HepG2 (cell line): ENCODE results near the gene TRIP6. TPM values are rescaled to one million over a fixed set of nuclear protein-coding genes. Genes with fewer than 3 reads are reported as not detected.

ENCODE experiments used
- ATAC-seq: fragments of 200-7000 bp; cut with Tn5 transposase; 3 replicates; pipeline ENCODE4 v1.9.1; 2020; ENCODE audit warnings: mild to moderate bottlenecking, moderate library complexity
- BruUV-seq: library from RNA; stranded (reverse); fragments of 400-500 nt; replicated peaks from 2 replicates; lab custom pipeline; 2021; lab: Mats Ljungman, UMichigan
- CTCF ChIA-PET: fragments of 300-600 bp; formaldehyde crosslinking; extraction: SDS; loops from one replicate; lab custom pipeline; 2021; ENCODE audit warnings: low total read pairs, inconsistent platforms, low intra/inter-chr PET ratio; lab: Yijun Ruan, JAX
- POLR2A ChIA-PET: fragments of 350-600 bp; sonication (Branson Sonifier 250); formaldehyde crosslinking; loops from one replicate; lab custom pipeline; 2020; ENCODE audit warnings: antibody characterized with exemption, inconsistent platforms; lab: Yijun Ruan, JAX
- DNase-seq: peaks from one replicate; pipeline ENCODE4 v3.0.0-alpha.2; 2015; ENCODE audit warnings: low spot score
- FAIRE-seq: peaks from 3 replicates; lab custom pipeline; 2011; peaks lifted over from hg19 to GRCh38; lab: Jason Lieb, UNC
- H2AFZ ChIP-seq: one replicate; pipeline ENCODE4 v1.6.1; 2011; ENCODE audit warnings: low read length, inconsistent platforms
- H3K27ac ChIP-seq: fragments of 300-600 bp; 3 replicates; pipeline ENCODE4 v1.8.0; 2011; ENCODE audit warnings: mixed run types, mild to moderate bottlenecking, mixed read lengths, low read length, inconsistent platforms; ENCODE audit not compliant: insufficient read depth; ENCODE audit errors: extremely low read length
- H3K27me3 ChIP-seq, 2 experiments: fragments of 200-600 bp in 1 of 2; 2 replicates in 1 of 2; 3 replicates in 1 of 2; pipeline versions ENCODE4 v1.6.0 to v1.8.0; 2011; ENCODE audit warnings: low read length in 2 of 2, mild to moderate bottlenecking in 2 of 2, moderate library complexity in 2 of 2, inconsistent platforms in 1 of 2; ENCODE audit not compliant: insufficient read depth in 2 of 2, control insufficient read depth in 1 of 2
- H3K36me3 ChIP-seq, 2 experiments: fragments of 200-600 bp in 1 of 2; replicated peaks in 1 of 2; 2 replicates in 1 of 2; 3 replicates in 1 of 2; pipeline versions ENCODE4 v1.5.1 to v1.8.0; 2011; ENCODE audit warnings: low read length in 2 of 2, inconsistent platforms in 1 of 2; ENCODE audit not compliant: insufficient read depth in 2 of 2, control insufficient read depth in 1 of 2
- H3K4me1 ChIP-seq: 2 replicates; pipeline ENCODE4 v1.5.1; 2012; ENCODE audit warnings: low read length, inconsistent platforms; ENCODE audit not compliant: insufficient read depth
- H3K4me2 ChIP-seq: 2 replicates; pipeline ENCODE4 v1.6.0; 2011; ENCODE audit warnings: low read depth, low read length, inconsistent platforms
- H3K4me3 ChIP-seq, 3 experiments: fragments of 200-600 bp in 1 of 3; sonication (generic), shearing (Covaris generic) in 1 of 3; replicated peaks in 1 of 3; 2 replicates each; pipeline ENCODE4 v1.5.1; 2011 to 2016; ENCODE audit warnings: low read length in 3 of 3, inconsistent platforms in 2 of 3, low read depth in 2 of 3, mild to moderate bottlenecking in 2 of 3, control low read depth in 1 of 3, mixed read lengths in 1 of 3; ENCODE audit not compliant: insufficient read depth in 1 of 3
- H3K79me2 ChIP-seq: one replicate; pipeline ENCODE4 v1.6.1; 2011; ENCODE audit warnings: low read length, inconsistent platforms; ENCODE audit not compliant: insufficient read depth
- H3K9ac ChIP-seq: 2 replicates; pipeline ENCODE4 v1.6.0; 2011; ENCODE audit warnings: mild to moderate bottlenecking, low read depth, low read length, inconsistent platforms; ENCODE audit not compliant: insufficient read depth
- H3K9me3 ChIP-seq: 2 replicates; pipeline ENCODE4 v1.5.1; 2012; ENCODE audit warnings: mild to moderate bottlenecking, low read length
- H4K20me1 ChIP-seq: 2 replicates; pipeline ENCODE4 v1.6.0; 2011; ENCODE audit warnings: inconsistent platforms, mild to moderate bottlenecking, low read length, moderate library complexity; ENCODE audit not compliant: insufficient read depth
- ARNTL ChIP-seq: sonication (generic); formaldehyde crosslinking; IDR thresholded peaks from 2 replicates; pipeline ENCODE4 v1.4.0; 2020; ENCODE audit warnings: mild to moderate bottlenecking, missing genetic modification reagents
- CC2D1A ChIP-seq: sonication (generic); formaldehyde crosslinking; IDR thresholded peaks from 2 replicates; pipeline ENCODE4 v1.8.1; 2023; ENCODE audit warnings: mild to moderate bottlenecking, missing genetic modification reagents
- HNF4A ChIP-seq: sonication (generic); formaldehyde crosslinking; IDR thresholded peaks from 2 replicates; pipeline ENCODE4 v1.4.0; 2020; ENCODE audit warnings: missing genetic modification reagents
- PITX1 ChIP-seq: sonication (generic); formaldehyde crosslinking; IDR thresholded peaks from 2 replicates; pipeline ENCODE4 v1.5.1; 2020; ENCODE audit warnings: mild to moderate bottlenecking, missing genetic modification reagents
- PRMT3 ChIP-seq: sonication (generic); formaldehyde crosslinking; IDR thresholded peaks from 2 replicates; pipeline ENCODE4 v1.8.1; 2022; ENCODE audit warnings: low read depth, mild to moderate bottlenecking, moderate library complexity, missing genetic modification reagents, borderline replicate concordance
- RAD21 ChIP-seq: fragments of 450-650 bp; formaldehyde crosslinking; IDR thresholded peaks from 2 replicates; pipeline ENCODE4 v1.5.0; 2020; ENCODE audit warnings: mild to moderate bottlenecking
- SALL1 ChIP-seq: sonication (generic); formaldehyde crosslinking; IDR thresholded peaks from 2 replicates; pipeline ENCODE4 v1.8.0; 2022; ENCODE audit warnings: mild to moderate bottlenecking, missing genetic modification reagents
- SAP130 ChIP-seq: IDR thresholded peaks from 2 replicates; pipeline ENCODE4 v1.6.1; 2016; ENCODE audit warnings: low read depth
- SMYD3 ChIP-seq: sonication (generic); formaldehyde crosslinking; IDR thresholded peaks from 2 replicates; pipeline ENCODE4 v1.8.1; 2023; ENCODE audit warnings: mild to moderate bottlenecking, missing genetic modification reagents
- STAG1 ChIP-seq: sonication (generic); formaldehyde crosslinking; IDR thresholded peaks from 2 replicates; pipeline ENCODE4 v1.4.0; 2020; ENCODE audit warnings: missing genetic modification reagents
- U2AF1 ChIP-seq: fragments of 200-400 bp; formaldehyde crosslinking; optimal IDR thresholded peaks from 2 replicates; pipeline ENCODE3; 2017; ENCODE audit warnings: mild to moderate bottlenecking, low read depth, low read length
- ZNF10 ChIP-seq: sonication (generic); formaldehyde crosslinking; IDR thresholded peaks from 2 replicates; pipeline ENCODE4 v1.4.0; 2020; ENCODE audit warnings: mild to moderate bottlenecking, low read depth, missing genetic modification reagents, borderline replicate concordance
- ZNF17 ChIP-seq: sonication (generic); formaldehyde crosslinking; IDR thresholded peaks from 2 replicates; pipeline ENCODE4 v1.5.0; 2020; ENCODE audit warnings: mild to moderate bottlenecking, missing genetic modification reagents
- ZNF292 ChIP-seq: sonication (generic); formaldehyde crosslinking; IDR thresholded peaks from 2 replicates; pipeline ENCODE4 v1.8.1; 2022; ENCODE audit warnings: mild to moderate bottlenecking, low read depth, missing genetic modification reagents, borderline replicate concordance
- ZNF431 ChIP-seq: sonication (generic); formaldehyde crosslinking; IDR thresholded peaks from 2 replicates; pipeline ENCODE4 v1.9.0; 2022; ENCODE audit warnings: missing genetic modification reagents, low read depth, mild to moderate bottlenecking, borderline replicate concordance
- ZNF557 ChIP-seq: sonication (generic); formaldehyde crosslinking; IDR thresholded peaks from 2 replicates; pipeline ENCODE4 v1.4.0; 2020; ENCODE audit warnings: missing genetic modification reagents
- ZNF577 ChIP-seq: sonication (generic); formaldehyde crosslinking; IDR thresholded peaks from 2 replicates; pipeline ENCODE4 v1.4.0; 2020; ENCODE audit warnings: mild to moderate bottlenecking, low read depth, missing genetic modification reagents, borderline replicate concordance
- ZNF780A ChIP-seq: sonication (generic); formaldehyde crosslinking; IDR thresholded peaks from 2 replicates; pipeline ENCODE4 v1.8.0; 2022; ENCODE audit warnings: mild to moderate bottlenecking, missing genetic modification reagents, moderate library complexity
- WGBS: methylation state at CpG from one replicate; pipeline ENCODE4 v1.1.6; 2017; ENCODE audit warnings: low lambda C conversion rate; 5-methylcytosine and 5-hydroxymethylcytosine counted together
- in situ Hi-C: cut with HindIII; loops from 2 replicates; pipeline ENCODE4 v1.10.0; 2017; ENCODE audit warnings: low pct_unique_long_range_greater_than_20kb; ENCODE audit not compliant: extremely low pct_ligation_motif_present
- intact Hi-C: fragments of 100-400 bp; cut with micrococcal nuclease; formaldehyde crosslinking; loops from one replicate; pipeline ENCODE4 v1.10.0; 2022; ENCODE audit not compliant: unreplicated experiment
- polyA plus RNA-seq, 8 experiments: library from polyadenylated mRNA; depleted of rRNA in 3 of 8; stranded (reverse) in 7 of 8; unstranded in 1 of 8; fragments of >200 nt; fragmentation: Illumina TruSeq in 4 of 8; extraction: Trizol in 4 of 8; gene quantifications; 2 replicates each; pipeline versions ENCODE4 v1.2.1 to v1.2.3, GENCODE V29; 2011 to 2016; ENCODE audit warnings: low read depth in 4 of 8, missing spikeins in 1 of 8, mixed read lengths in 1 of 8; ENCODE audit not compliant: insufficient read depth in 1 of 8
- total RNA-seq, 5 experiments: library from RNA; depleted of rRNA; stranded (reverse); fragments of >200 nt; fragmentation: Illumina TruSeq; extraction: Trizol; gene quantifications; 2 replicates each; pipeline ENCODE4 v1.2.3, GENCODE V29; 2016; ENCODE audit warnings: low read depth in 1 of 5
- TF ChIP-seq, protein P1 (sequence below): IDR thresholded peaks from 2 replicates; pipeline ENCODE4 v1.6.1; 2016
- TF ChIP-seq, protein P2 (sequence below): sonication (generic); formaldehyde crosslinking; IDR thresholded peaks from 2 replicates; pipeline ENCODE4 v1.4.0; 2020; ENCODE audit warnings: missing genetic modification reagents
- TF ChIP-seq, protein P3 (sequence below): sonication (generic); formaldehyde crosslinking; IDR thresholded peaks from 2 replicates; pipeline ENCODE4 v1.5.0; 2020; ENCODE audit warnings: missing genetic modification reagents
- TF ChIP-seq, protein P4 (sequence below): sonication (generic); formaldehyde crosslinking; IDR thresholded peaks from 2 replicates; pipeline ENCODE4 v1.9.0; 2022; ENCODE audit warnings: low read depth, missing genetic modification reagents

Gene TRIP6
- total and polyA plus RNA-seq, 2 of the 13 experiments (the other 11 are each of a cell fraction or from before 2014, with no cell fraction given): 0.34 to 0.38 TPM

DNA sequence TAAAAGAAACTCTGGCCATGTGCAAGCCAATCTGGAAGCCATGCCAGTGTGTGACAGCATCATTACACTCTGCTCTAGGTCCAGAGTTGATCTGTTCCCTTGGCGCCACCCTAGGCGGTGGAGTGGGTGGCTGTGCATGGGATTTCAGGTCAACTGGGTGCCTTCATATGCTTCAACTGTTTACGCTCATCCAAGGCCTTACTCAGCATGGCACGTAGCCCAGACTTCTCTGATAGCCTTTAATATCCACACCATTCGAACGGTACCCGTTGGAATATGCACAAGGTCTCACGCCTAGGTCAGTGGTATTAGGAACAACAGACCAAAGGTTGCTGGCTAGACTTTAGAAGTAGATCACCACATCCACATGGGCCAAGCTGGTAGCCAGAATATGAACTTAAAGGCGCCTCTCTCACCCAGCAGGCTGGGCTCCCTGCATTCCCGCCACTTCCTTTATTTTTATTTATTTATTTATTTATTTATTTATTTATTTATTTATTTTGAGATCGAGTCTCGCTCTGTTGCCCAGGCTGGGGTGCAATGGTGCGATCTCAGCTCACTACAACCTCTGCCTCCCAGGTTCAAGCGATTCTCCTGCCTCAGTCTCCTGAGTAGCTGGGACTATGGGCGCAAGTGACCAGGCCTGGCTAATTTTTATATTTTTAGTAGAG, 47.2 kb downstream of the TRIP6 start:
- no peaks in the 10 kb centered on the region for H4K20me1 ChIP-seq
- peak; percentile 85 for ATAC-seq
- DNase-seq: peak; percentile 32
- H3K79me2 ChIP-seq: no peaks in the 10 kb centered on the region
- peak overlapping the region; percentile 2; the same call in 1 of the 2 replicates for H3K4me2 ChIP-seq
- no peaks in the 10 kb centered on the region for H3K9me3 ChIP-seq
- H3K9ac ChIP-seq: no peak overlapping the region
- intact Hi-C loops (no loop called here), in situ Hi-C loops (no loop called here)
- H3K4me3 ChIP-seq: no peak overlapping the region
- peaks cover 19% of the 10 kb centered on the region for H3K4me1 ChIP-seq
- FAIRE-seq: no peak
- H2AFZ ChIP-seq: no peak overlapping the region
- no TSS peak for BruUV-seq
- H3K27me3 ChIP-seq: no peaks in the 10 kb centered on the region
- POLR2A ChIA-PET: no interaction called here
- 60% methylated on average over 10 of the region's 15 CpGs for WGBS
- CTCF ChIA-PET: no interaction called here
- H3K36me3 ChIP-seq: no peaks in the 10 kb centered on the region
- no peak overlapping the region for H3K27ac ChIP-seq
- TF ChIP-seq, protein P1, sequence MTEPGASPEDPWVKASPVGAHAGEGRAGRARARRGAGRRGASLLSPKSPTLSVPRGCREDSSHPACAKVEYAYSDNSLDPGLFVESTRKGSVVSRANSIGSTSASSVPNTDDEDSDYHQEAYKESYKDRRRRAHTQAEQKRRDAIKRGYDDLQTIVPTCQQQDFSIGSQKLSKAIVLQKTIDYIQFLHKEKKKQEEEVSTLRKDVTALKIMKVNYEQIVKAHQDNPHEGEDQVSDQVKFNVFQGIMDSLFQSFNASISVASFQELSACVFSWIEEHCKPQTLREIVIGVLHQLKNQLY (CRISPR knock-in tag): no peak
- TF ChIP-seq, protein P2, sequence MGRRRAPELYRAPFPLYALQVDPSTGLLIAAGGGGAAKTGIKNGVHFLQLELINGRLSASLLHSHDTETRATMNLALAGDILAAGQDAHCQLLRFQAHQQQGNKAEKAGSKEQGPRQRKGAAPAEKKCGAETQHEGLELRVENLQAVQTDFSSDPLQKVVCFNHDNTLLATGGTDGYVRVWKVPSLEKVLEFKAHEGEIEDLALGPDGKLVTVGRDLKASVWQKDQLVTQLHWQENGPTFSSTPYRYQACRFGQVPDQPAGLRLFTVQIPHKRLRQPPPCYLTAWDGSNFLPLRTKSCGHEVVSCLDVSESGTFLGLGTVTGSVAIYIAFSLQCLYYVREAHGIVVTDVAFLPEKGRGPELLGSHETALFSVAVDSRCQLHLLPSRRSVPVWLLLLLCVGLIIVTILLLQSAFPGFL (CRISPR knock-in tag): no peak
- TF ChIP-seq ZNF292 (CRISPR knock-in tag) (peak; percentile 25; the same call in 1 of the 2 replicates), SALL1 (CRISPR knock-in tag) (peak; percentile 35; the same call in 1 of the 2 replicates), U2AF1 (no peak), ZNF780A (CRISPR knock-in tag) (no peak), PRMT3 (no peak), SMYD3 (CRISPR knock-in tag) (no peak), STAG1 (CRISPR knock-in tag) (no peak), ZNF17 (CRISPR knock-in tag) (no peak), PITX1 (0 out of 2 replicates have a peak, but pooled peaks have one; percentile 23), ZNF10 (CRISPR knock-in tag) (no peak), HNF4A (CRISPR knock-in tag) (peak; percentile 59; the same call in 1 of the 2 replicates), ZNF577 (CRISPR knock-in tag) (no peak), RAD21 (no peak), SAP130 (CRISPR knock-in tag) (0 out of 2 replicates have a peak, but pooled peaks have one; percentile 16), ZNF557 (no peak), ZNF431 (no peak), CC2D1A (CRISPR knock-in tag) (no peak), ARNTL (0 out of 2 replicates have a peak, but pooled peaks have one; percentile 12)
- TF ChIP-seq, protein P3, sequence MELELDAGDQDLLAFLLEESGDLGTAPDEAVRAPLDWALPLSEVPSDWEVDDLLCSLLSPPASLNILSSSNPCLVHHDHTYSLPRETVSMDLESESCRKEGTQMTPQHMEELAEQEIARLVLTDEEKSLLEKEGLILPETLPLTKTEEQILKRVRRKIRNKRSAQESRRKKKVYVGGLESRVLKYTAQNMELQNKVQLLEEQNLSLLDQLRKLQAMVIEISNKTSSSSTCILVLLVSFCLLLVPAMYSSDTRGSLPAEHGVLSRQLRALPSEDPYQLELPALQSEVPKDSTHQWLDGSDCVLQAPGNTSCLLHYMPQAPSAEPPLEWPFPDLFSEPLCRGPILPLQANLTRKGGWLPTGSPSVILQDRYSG (CRISPR knock-in tag): no peak
- TF ChIP-seq, protein P4, sequence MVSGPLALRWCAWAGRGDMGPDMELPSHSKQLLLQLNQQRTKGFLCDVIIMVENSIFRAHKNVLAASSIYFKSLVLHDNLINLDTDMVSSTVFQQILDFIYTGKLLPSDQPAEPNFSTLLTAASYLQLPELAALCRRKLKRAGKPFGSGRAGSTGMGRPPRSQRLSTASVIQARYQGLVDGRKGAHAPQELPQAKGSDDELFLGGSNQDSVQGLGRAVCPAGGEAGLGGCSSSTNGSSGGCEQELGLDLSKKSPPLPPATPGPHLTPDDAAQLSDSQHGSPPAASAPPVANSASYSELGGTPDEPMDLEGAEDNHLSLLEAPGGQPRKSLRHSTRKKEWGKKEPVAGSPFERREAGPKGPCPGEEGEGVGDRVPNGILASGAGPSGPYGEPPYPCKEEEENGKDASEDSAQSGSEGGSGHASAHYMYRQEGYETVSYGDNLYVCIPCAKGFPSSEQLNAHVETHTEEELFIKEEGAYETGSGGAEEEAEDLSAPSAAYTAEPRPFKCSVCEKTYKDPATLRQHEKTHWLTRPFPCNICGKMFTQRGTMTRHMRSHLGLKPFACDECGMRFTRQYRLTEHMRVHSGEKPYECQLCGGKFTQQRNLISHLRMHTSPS (CRISPR knock-in tag): 0 out of 2 replicates have a peak, but pooled peaks have one; percentile 24
